ENCODE data around the gene ZNF792. TPM values are rescaled to one million over a fixed set of nuclear protein-coding genes. Genes with fewer than 3 reads are reported as not detected.

ZNF792 gene
- polyA plus RNA-seq, 2 of the 4 experiments (the other 2 are of a cell fraction) = 2.0 to 3.7 TPM

- Histone ChIP-seq H3K4me2 (no peak overlapping the region), H3K4me1 (no peaks in the 10 kb centered on the region), H3K27ac (no peak overlapping the region), H3K9me3 (peaks cover 84% of the 10 kb centered on the region), H3K4me3 (no peak overlapping the region)
- ATAC-seq (no peak), DNase-seq (ENCODE audit: low read depth in 1 of 2, low spot score in 1 of 2) (no peak), FAIRE-seq (no peak)
- POLR2A ChIA-PET = no interaction called here
- CTCF ChIA-PET = interaction anchor here (0.6 to 1.4 kb wide), 2 partner anchors 34 to 161 kb away, joined by 3 to 6 read pairs; no protein-coding TSS in a partner anchor
- 93% methylated on average over 9 of the region's 10 CpGs for WGBS (ENCODE audit: missing lambda C conversion rate)
- TF ChIP-seq KDM1A (IDR thresholded peaks at IDR 0.05; ENCODE audit: low read depth) (no peak), CBX2 (IDR thresholded peaks at IDR 0.05; ENCODE audit: borderline replicate concordance, low read depth) (no peak), EP300 (IDR thresholded peaks at IDR 0.05) (no peak), ZC3H11A (IDR thresholded peaks at IDR 0.05) (no peak), EHMT2 (IDR thresholded peaks at IDR 0.05; ENCODE audit: low read depth) (no peak), JUNB (IDR thresholded peaks at IDR 0.05) (no peak), ZNF302 (CRISPR knock-in tag; IDR thresholded peaks at IDR 0.05) (no peak), GATA3 (IDR thresholded peaks at IDR 0.05; ENCODE audit: borderline replicate concordance) (no peak), CHD2 (IDR thresholded peaks at IDR 0.05; ENCODE audit: low read length, partially characterized antibody) (no peak), HOXB5 (CRISPR knock-in tag; IDR thresholded peaks at IDR 0.05) (no peak), NFE2L2 (conservative IDR thresholded peaks at IDR 0.05; ENCODE audit: low read length) (no peak)
Observed at GRCh38 chr19:34938886-34939285, 25.1 kb downstream of the ZNF792 start.

- Histone ChIP-seq H3K27ac (no peak overlapping the region), H3K4me3 (no peak overlapping the region), H3K4me1 (no peaks in the 10 kb centered on the region), H3K4me2 (no peak overlapping the region), H3K9me3 (peaks cover 70% of the 10 kb centered on the region)
- ChIA-PET POLR2A (no interaction called here), CTCF (interaction anchor here (1.0 to 1.5 kb wide), 2 partner anchors 9 to 37 kb away, joined by 3 to 4 read pairs; partner anchors contain the start of gene ZNF30)
- FAIRE-seq (peak; percentile 95), ATAC-seq (no peak), DNase-seq (ENCODE audit: low read depth in 1 of 2, low spot score in 1 of 2) (no peak)
- TF ChIP-seq NPAS2 (CRISPR knock-in tag; IDR thresholded peaks at IDR 0.05; ENCODE audit: borderline replicate concordance) (no peak), HOXA7 (CRISPR knock-in tag; IDR thresholded peaks at IDR 0.05) (no peak), CTCF (IDR thresholded peaks at IDR 0.05) (no peak), HOXB13 (CRISPR knock-in tag; IDR thresholded peaks at IDR 0.05; ENCODE audit: low read depth) (no peak), SMC3 (IDR thresholded peaks at IDR 0.05) (no peak), RNF2 (IDR thresholded peaks at IDR 0.05; ENCODE audit: borderline replicate concordance, low read depth) (no peak), NFE2L2 (conservative IDR thresholded peaks at IDR 0.05; ENCODE audit: low read length) (no peak), E2F6 (IDR thresholded peaks at IDR 0.05; ENCODE audit: borderline replicate concordance, low read depth) (no peak), RAD21 (conservative IDR thresholded peaks at IDR 0.05 in 1 of 2, IDR thresholded peaks at IDR 0.05 in 1 of 2) (no peak), RFX5 (IDR thresholded peaks at IDR 0.05) (no peak), FOSL2 (IDR thresholded peaks at IDR 0.05) (no peak), FOSL2 (CRISPR knock-in tag; IDR thresholded peaks at IDR 0.05) (no peak), HEYL (CRISPR knock-in tag; IDR thresholded peaks at IDR 0.05) (no peak), BHLHE40 (IDR thresholded peaks at IDR 0.05; ENCODE audit: low read depth, low read length) (no peak), PHF8 (IDR thresholded peaks at IDR 0.05; ENCODE audit: borderline replicate concordance, low read depth) (no peak), ATOH8 (CRISPR knock-in tag; IDR thresholded peaks at IDR 0.05; ENCODE audit: low read depth) (no peak)
- WGBS (ENCODE audit: missing lambda C conversion rate) = 95% methylated on average over 4 of the region's 4 CpGs
Observed at GRCh38 chr19:34936184-34936583, 27.8 kb downstream of the ZNF792 start.
